ENCODE data around the gene PRSS35.

DNA sequence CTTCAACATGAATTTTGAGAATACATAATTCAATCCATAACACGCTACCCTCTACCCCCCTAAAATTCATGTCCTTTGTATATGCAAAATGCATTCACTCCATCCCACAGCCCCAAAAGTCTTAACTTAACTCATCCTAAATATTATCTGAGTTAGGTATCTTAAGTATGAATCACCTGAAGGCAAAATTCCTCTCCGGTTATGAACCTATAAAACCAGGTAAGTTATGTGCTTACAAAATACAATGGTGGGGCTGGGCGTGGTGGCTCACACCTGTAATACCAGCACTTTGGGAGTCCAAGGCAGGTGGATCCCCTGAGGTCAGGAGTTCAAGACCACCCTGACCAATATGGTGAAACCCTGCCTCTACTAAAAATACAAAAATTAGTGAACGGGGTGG, 23.5 kb upstream of the PRSS35 start:
- TF ChIP-seq POLR2A (IDR thresholded peaks at IDR 0.05): no peak
- TF ChIP-seq, protein P1, sequence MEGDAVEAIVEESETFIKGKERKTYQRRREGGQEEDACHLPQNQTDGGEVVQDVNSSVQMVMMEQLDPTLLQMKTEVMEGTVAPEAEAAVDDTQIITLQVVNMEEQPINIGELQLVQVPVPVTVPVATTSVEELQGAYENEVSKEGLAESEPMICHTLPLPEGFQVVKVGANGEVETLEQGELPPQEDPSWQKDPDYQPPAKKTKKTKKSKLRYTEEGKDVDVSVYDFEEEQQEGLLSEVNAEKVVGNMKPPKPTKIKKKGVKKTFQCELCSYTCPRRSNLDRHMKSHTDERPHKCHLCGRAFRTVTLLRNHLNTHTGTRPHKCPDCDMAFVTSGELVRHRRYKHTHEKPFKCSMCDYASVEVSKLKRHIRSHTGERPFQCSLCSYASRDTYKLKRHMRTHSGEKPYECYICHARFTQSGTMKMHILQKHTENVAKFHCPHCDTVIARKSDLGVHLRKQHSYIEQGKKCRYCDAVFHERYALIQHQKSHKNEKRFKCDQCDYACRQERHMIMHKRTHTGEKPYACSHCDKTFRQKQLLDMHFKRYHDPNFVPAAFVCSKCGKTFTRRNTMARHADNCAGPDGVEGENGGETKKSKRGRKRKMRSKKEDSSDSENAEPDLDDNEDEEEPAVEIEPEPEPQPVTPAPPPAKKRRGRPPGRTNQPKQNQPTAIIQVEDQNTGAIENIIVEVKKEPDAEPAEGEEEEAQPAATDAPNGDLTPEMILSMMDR (IDR thresholded peaks at IDR 0.05): no peak
